IMR-90 (cell line): ENCODE results near the gene LHFPL3. TPM values are rescaled to one million over a fixed set of nuclear protein-coding genes. Genes with fewer than 3 reads are reported as not detected.
A peak's percentile ranks its signal among the peaks of the same experiment; 100 is the strongest.

Source experiments
- ATAC-seq: fragments of 200-7000 bp; cut with Tn5 transposase; 2 replicates; pipeline ENCODE4 v1.9.1; 2020; ENCODE audit warnings: low read depth, mild to moderate bottlenecking, moderate library complexity
- BruUV-seq: library from RNA; stranded (reverse); fragments of 400-500 nt; replicated peaks from 2 replicates; lab custom pipeline; 2021; lab: Mats Ljungman, UMichigan
- CTCF ChIA-PET: fragments of 300-600 bp; formaldehyde crosslinking; extraction: SDS; loops from one replicate; lab custom pipeline; 2021; ENCODE audit warnings: antibody characterized with exemption; lab: Yijun Ruan, JAX
- POLR2A ChIA-PET: fragments of 300-600 bp; sonication (Branson Sonifier 250); formaldehyde crosslinking; loops from one replicate; lab custom pipeline; 2022; ENCODE audit warnings: antibody characterized with exemption; ENCODE audit not compliant: unreplicated experiment; lab: Charles Lee
- DNase-seq: peaks from one replicate; pipeline ENCODE4 v3.0.0; 2013
- H2AFZ ChIP-seq: replicated peaks from 2 replicates; pipeline ENCODE3; 2013; ENCODE audit warnings: low read length, mild to moderate bottlenecking; ENCODE audit not compliant: poor library complexity
- H2AK5ac ChIP-seq: 2 replicates; pipeline ENCODE4 v1.6.1; 2013; ENCODE audit warnings: low read depth, low read length, inconsistent platforms
- H2AK9ac ChIP-seq: replicated peaks from 2 replicates; pipeline ENCODE3; 2013; ENCODE audit warnings: mild to moderate bottlenecking, low read depth, low read length, moderate library complexity; ENCODE audit not compliant: poor library complexity
- H2BK120ac ChIP-seq: 2 replicates; pipeline ENCODE4 v1.6.1; 2013; ENCODE audit warnings: low read depth, low read length, inconsistent platforms
- H2BK15ac ChIP-seq: 3 replicates; pipeline ENCODE4 v1.6.1; 2013; ENCODE audit warnings: low read depth, low read length, inconsistent platforms
- H2BK20ac ChIP-seq: 2 replicates; pipeline ENCODE4 v1.6.1; 2013; ENCODE audit warnings: low read depth, mild to moderate bottlenecking, inconsistent platforms, low read length, moderate library complexity
- H2BK5ac ChIP-seq: 2 replicates; pipeline ENCODE4 v1.6.1; 2013; ENCODE audit warnings: mild to moderate bottlenecking, low read depth, low read length, inconsistent platforms; ENCODE audit not compliant: poor library complexity, severe bottlenecking
- H3K14ac ChIP-seq: replicated peaks from 2 replicates; pipeline ENCODE4 v1.6.1; 2013; ENCODE audit warnings: low read depth, low read length, inconsistent platforms
- H3K18ac ChIP-seq: 2 replicates; pipeline ENCODE4 v1.6.1; 2013; ENCODE audit warnings: low read depth, low read length, control low read depth
- H3K23ac ChIP-seq: 2 replicates; pipeline ENCODE4 v1.6.1; 2013; ENCODE audit warnings: low read depth, low read length, inconsistent platforms
- H3K27ac ChIP-seq: 2 replicates; pipeline ENCODE4 v1.5.1; 2013; ENCODE audit warnings: mild to moderate bottlenecking, control low read depth, low read length; ENCODE audit not compliant: insufficient read depth
- H3K27me3 ChIP-seq: 2 replicates; pipeline ENCODE4 v1.6.1; 2013; ENCODE audit warnings: low read length; ENCODE audit not compliant: control insufficient read depth, insufficient read depth
- H3K36me3 ChIP-seq: 2 replicates; pipeline ENCODE4 v1.6.1; 2013; ENCODE audit warnings: low read length, mixed read lengths; ENCODE audit not compliant: control insufficient read depth, insufficient read depth
- H3K4ac ChIP-seq: 2 replicates; pipeline ENCODE4 v1.6.1; 2013; ENCODE audit warnings: low read depth, low read length, inconsistent platforms
- H3K4me1 ChIP-seq: 2 replicates; pipeline ENCODE4 v1.6.1; 2013; ENCODE audit warnings: low read length, mixed read lengths; ENCODE audit not compliant: control insufficient read depth, insufficient read depth
- H3K4me2 ChIP-seq: 2 replicates; pipeline ENCODE4 v1.6.1; 2013; ENCODE audit warnings: low read depth, mild to moderate bottlenecking, control low read depth, low read length, moderate library complexity
- H3K4me3 ChIP-seq: 2 replicates; pipeline ENCODE4 v1.5.1; 2013; ENCODE audit warnings: low read depth, mild to moderate bottlenecking, control low read depth, low read length, moderate library complexity; ENCODE audit not compliant: insufficient read depth
- H3K56ac ChIP-seq: 2 replicates; pipeline ENCODE4 v1.6.1; 2013; ENCODE audit warnings: low read length, inconsistent platforms; ENCODE audit not compliant: insufficient read depth; ENCODE audit errors: extremely low read depth
- H3K79me1 ChIP-seq, 2 experiments: 2 replicates each; pipeline ENCODE4 v1.6.1; 2013; ENCODE audit warnings: low read length in 2 of 2, inconsistent platforms in 1 of 2, low read depth in 1 of 2
- H3K9ac ChIP-seq: 2 replicates; pipeline ENCODE4 v1.6.1; 2013; ENCODE audit warnings: low read depth, low read length, control low read depth
- H3K9me1 ChIP-seq: 2 replicates; pipeline ENCODE4 v1.6.1; 2013; ENCODE audit warnings: low read length, inconsistent platforms; ENCODE audit not compliant: insufficient read depth
- H3K9me3 ChIP-seq: 2 replicates; pipeline ENCODE4 v1.6.1; 2013; ENCODE audit warnings: low read length; ENCODE audit not compliant: control insufficient read depth, insufficient read depth
- H4K20me1 ChIP-seq: 2 replicates; pipeline ENCODE4 v1.6.1; 2013; ENCODE audit warnings: low read length, inconsistent platforms; ENCODE audit not compliant: insufficient read depth
- H4K5ac ChIP-seq: 2 replicates; pipeline ENCODE4 v1.6.1; 2013; ENCODE audit warnings: mild to moderate bottlenecking, low read depth, low read length, control low read depth
- H4K8ac ChIP-seq, 2 experiments: 2 replicates each; pipeline ENCODE4 v1.6.1; 2013; ENCODE audit warnings: low read depth in 2 of 2, low read length in 2 of 2, control low read depth in 1 of 2, inconsistent platforms in 1 of 2
- H4K91ac ChIP-seq: 2 replicates; pipeline ENCODE4 v1.6.1; 2013; ENCODE audit warnings: low read depth, low read length, inconsistent platforms; ENCODE audit not compliant: insufficient read depth
- CHD1 ChIP-seq: IDR thresholded peaks from 2 replicates; pipeline ENCODE4 v1.6.1; 2012; ENCODE audit warnings: low read depth, low read length, improper control_type of control experiment
- FOS ChIP-seq: fragments of 150-350 bp; IDR thresholded peaks from 2 replicates; pipeline ENCODE4 v1.6.1; 2016; ENCODE audit warnings: low read depth, low read length
- MAFK ChIP-seq: IDR thresholded peaks from 2 replicates; pipeline ENCODE4 v1.6.1; 2012; ENCODE audit warnings: low read depth, low read length, improper control_type of control experiment
- MAZ ChIP-seq: IDR thresholded peaks from 2 replicates; pipeline ENCODE4 v1.6.1; 2012; ENCODE audit warnings: low read depth, mild to moderate bottlenecking, low read length, improper control_type of control experiment, moderate library complexity, borderline replicate concordance
- RAD21 ChIP-seq: IDR thresholded peaks from 2 replicates; pipeline ENCODE4 v1.6.1; 2012; ENCODE audit warnings: low read length, improper control_type of control experiment
- RCOR1 ChIP-seq: IDR thresholded peaks from 2 replicates; pipeline ENCODE4 v1.6.1; 2012; ENCODE audit warnings: mild to moderate bottlenecking, low read length, improper control_type of control experiment; ENCODE audit not compliant: insufficient replicate concordance
- RFX5 ChIP-seq: IDR thresholded peaks from 2 replicates; pipeline ENCODE4 v1.8.0; 2012; ENCODE audit warnings: low read depth, mild to moderate bottlenecking, low read length, moderate library complexity
- WGBS, 2 experiments: methylation state at CpG; one replicate each; pipeline versions ENCODE4 v1.1.5 to v1.1.7; 2013; ENCODE audit warnings: missing lambda C conversion rate in 2 of 2; ENCODE audit not compliant: insufficient read length in 1 of 2; ENCODE audit errors: extremely low coverage in 2 of 2; 5-methylcytosine and 5-hydroxymethylcytosine counted together
- dilution Hi-C: fragments of 300-500 bp; cut with HindIII; formaldehyde crosslinking; loops from one replicate; pipeline ENCODE4 v1.14.3; 2018; ENCODE audit warnings: low sequenced_read_pairs; ENCODE audit not compliant: unreplicated experiment
- in situ Hi-C: fragments of 300-500 bp; cut with MboI; formaldehyde crosslinking; loops from 3 replicates; pipeline ENCODE4 v1.14.3; 2019; ENCODE audit warnings: low sequenced_read_pairs, inconsistent platforms, mixed read lengths
- intact Hi-C: fragments of 100-400 bp; cut with micrococcal nuclease; formaldehyde crosslinking; loops from 2 replicates; pipeline ENCODE4 v1.10.0; 2022
- polyA plus RNA-seq, 3 experiments: library from polyadenylated mRNA; depleted of rRNA; stranded (reverse); fragments of >200 nt; gene quantifications; 2 replicates each; pipeline ENCODE4 v1.2.3, GENCODE V29; 2012; ENCODE audit warnings: low replicate concordance in 1 of 3
- total RNA-seq: library from RNA; depleted of rRNA; stranded (reverse); fragments of >200 nt; gene quantifications from 2 replicates; pipeline ENCODE4 v1.2.3, GENCODE V29; 2012
- TF ChIP-seq, protein P1 (sequence below): fragments of 150-350 bp; IDR thresholded peaks from 2 replicates; pipeline ENCODE4 v1.6.1; 2017; ENCODE audit warnings: mild to moderate bottlenecking, antibody characterized with exemption, low read length, low read depth

LHFPL3 gene
- total and polyA plus RNA-seq, 2 of the 4 experiments (the other 2 are of a cell fraction), result not detected

DNA sequence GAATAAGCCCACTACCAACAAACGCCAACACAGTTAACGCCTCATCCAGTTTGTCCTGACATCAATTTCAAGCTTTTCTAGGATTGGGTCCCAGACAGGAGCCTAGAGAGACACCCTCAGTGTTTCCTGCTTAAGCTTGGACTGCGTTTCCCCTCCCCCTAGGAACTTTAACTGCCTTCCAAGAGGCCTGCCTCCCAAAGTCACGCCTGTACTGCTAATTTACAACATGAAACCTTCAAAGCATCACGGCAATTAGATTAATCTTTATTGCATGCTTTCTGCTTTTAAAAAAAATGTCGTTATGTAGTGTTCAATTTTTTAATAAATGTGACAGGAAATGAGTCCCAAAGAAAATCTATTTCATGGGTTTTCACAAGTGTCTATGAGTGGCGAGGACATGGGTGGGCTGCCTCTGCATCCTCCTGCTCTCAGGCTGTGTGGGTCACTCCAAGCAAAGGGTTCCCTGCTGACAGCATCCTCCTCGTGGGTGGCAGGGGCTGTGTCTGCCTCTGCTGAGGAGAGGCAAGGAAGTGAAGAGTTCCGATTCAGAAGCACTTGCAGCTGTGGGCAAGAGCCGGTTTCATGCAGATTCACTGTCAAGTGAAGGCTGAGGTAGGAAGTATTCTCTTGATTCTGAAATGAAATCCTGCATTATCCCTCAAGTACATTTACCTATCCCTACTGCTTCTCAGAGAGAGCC lies 492.6 kb downstream of the LHFPL3 start:
- intact Hi-C loops, result no loop called here
- CTCF ChIA-PET, result no interaction called here
- Histone ChIP-seq H3K23ac (no peak overlapping the region), H2BK120ac (no peak overlapping the region), H2BK20ac (no peak overlapping the region), H4K8ac (no peak overlapping the region), H4K5ac (no peak overlapping the region), H2BK15ac (no peak overlapping the region), H3K9me3 (no peaks in the 10 kb centered on the region), H2BK5ac (no peak overlapping the region), H3K4ac (no peak overlapping the region), H3K56ac (no peak overlapping the region), H3K9me1 (no peaks in the 10 kb centered on the region), H3K27ac (no peak overlapping the region), H2AK9ac (no peak overlapping the region), H3K27me3 (no peaks in the 10 kb centered on the region), H3K4me3 (no peak overlapping the region), H3K9ac (no peak overlapping the region), H2AK5ac (no peak overlapping the region), H3K79me1 (no peaks in the 10 kb centered on the region), H3K14ac (no peak overlapping the region), H3K4me1 (no peaks in the 10 kb centered on the region), H3K18ac (no peak overlapping the region), H4K20me1 (no peaks in the 10 kb centered on the region), H3K4me2 (no peak overlapping the region), H3K36me3 (no peaks in the 10 kb centered on the region), H4K91ac (no peak overlapping the region), H2AFZ (peak overlapping the region; percentile 44)
- dilution Hi-C loops, result no loop called here
- DNase-seq, result no peak
- TF ChIP-seq RFX5 (no peak), RAD21 (no peak), CHD1 (no peak), RCOR1 (no peak), MAZ (no peak), FOS (no peak), MAFK (no peak)
- TF ChIP-seq, protein P1, sequence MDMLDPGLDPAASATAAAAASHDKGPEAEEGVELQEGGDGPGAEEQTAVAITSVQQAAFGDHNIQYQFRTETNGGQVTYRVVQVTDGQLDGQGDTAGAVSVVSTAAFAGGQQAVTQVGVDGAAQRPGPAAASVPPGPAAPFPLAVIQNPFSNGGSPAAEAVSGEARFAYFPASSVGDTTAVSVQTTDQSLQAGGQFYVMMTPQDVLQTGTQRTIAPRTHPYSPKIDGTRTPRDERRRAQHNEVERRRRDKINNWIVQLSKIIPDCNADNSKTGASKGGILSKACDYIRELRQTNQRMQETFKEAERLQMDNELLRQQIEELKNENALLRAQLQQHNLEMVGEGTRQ, result no peak
- BruUV-seq, result no TSS peak
- in situ Hi-C loops, result no loop called here
- POLR2A ChIA-PET, result no interaction called here
- WGBS, 2 experiments, result no CpG with 5 or more reads among the region's 10 CpGs
- ATAC-seq, result no peak
